ENCODE results near the gene ADAM8. TPM values are rescaled to one million over a fixed set of nuclear protein-coding genes. Genes with fewer than 3 reads are reported as not detected.

ADAM8 gene
- total RNA-seq, 1 experiment from 2014 or later, result 3.7 TPM

GRCh38 chr10:133226251-133226808, 50.3 kb downstream of the ADAM8 start:
- ATAC-seq, result no peak; the same call in 1 of the 2 replicates

GRCh38 chr10:133225707-133226191, 50.9 kb downstream of the ADAM8 start:
- POLR2A ChIA-PET, result no interaction called here

More at GRCh38 chr10:133226251-133226808, 50.3 kb downstream of the ADAM8 start:
- peaks cover 3% of the 10 kb centered on the region; the same call in 1 of the 2 replicates for H3K27me3 ChIP-seq (ENCODE audit: control insufficient read depth, insufficient read depth, low read length)
- no peaks in the 10 kb centered on the region for H3K36me3 ChIP-seq (ENCODE audit: control insufficient read depth, insufficient read depth, low read length)
- H3K9me3 ChIP-seq (ENCODE audit: control insufficient read depth, insufficient read depth, low read depth, low read length), result no peaks in the 10 kb centered on the region
- intact Hi-C loops (cut with micrococcal nuclease; ENCODE audit: unreplicated experiment) (no loop called here), in situ Hi-C loops (cut with HindIII; ENCODE audit: low pct_unique_long_range_greater_than_20kb, low sequenced_read_pairs) (no loop called here)
- no peaks in the 10 kb centered on the region for H3K4me1 ChIP-seq (ENCODE audit: control insufficient read depth, insufficient read depth, low read length)
- BruUV-seq (replicated peaks), result no TSS peak
- no peak overlapping the region for H3K27ac ChIP-seq (ENCODE audit: low read length)
- CTCF ChIA-PET, result no interaction called here
- DNase-seq (ENCODE audit: low read depth, low spot score), result no peak
- no peak for TF ChIP-seq SIN3A (IDR thresholded peaks at IDR 0.05; ENCODE audit: borderline replicate concordance, insufficient read depth, low read depth, low read length)
- TF ChIP-seq CTCF (IDR thresholded peaks at IDR 0.05), result no peak
- no peak for TF ChIP-seq TCF7L2 (IDR thresholded peaks at IDR 0.05; ENCODE audit: low read depth, low read length)
- no peak for TF ChIP-seq POLR2AphosphoS5 (IDR thresholded peaks at IDR 0.05; ENCODE audit: low read depth, low read length)
- TF ChIP-seq REST (IDR thresholded peaks at IDR 0.05; ENCODE audit: insufficient read depth in 1 of 2, low read depth in 2 of 2, low read length in 1 of 2), result no peak
- no peak overlapping the region for H3K4me3 ChIP-seq (ENCODE audit: low read depth in 2 of 2, low read length in 2 of 2)
- POLR2A ChIA-PET, result no interaction called here

More at GRCh38 chr10:133225707-133226191, 50.9 kb downstream of the ADAM8 start:
- Histone ChIP-seq H3K27me3 (ENCODE audit: control insufficient read depth, insufficient read depth, low read length) (peaks cover 3% of the 10 kb centered on the region; the same call in 1 of the 2 replicates), H3K9me3 (ENCODE audit: control insufficient read depth, insufficient read depth, low read depth, low read length) (no peaks in the 10 kb centered on the region), H3K4me3 (ENCODE audit: low read depth in 2 of 2, low read length in 2 of 2) (no peak overlapping the region), H3K36me3 (ENCODE audit: control insufficient read depth, insufficient read depth, low read length) (no peaks in the 10 kb centered on the region), H3K27ac (ENCODE audit: low read length) (no peak overlapping the region), H3K4me1 (ENCODE audit: control insufficient read depth, insufficient read depth, low read length) (no peaks in the 10 kb centered on the region)
- CTCF ChIA-PET, result no interaction called here
- in situ Hi-C loops (cut with HindIII; ENCODE audit: low pct_unique_long_range_greater_than_20kb, low sequenced_read_pairs) (no loop called here), intact Hi-C loops (cut with micrococcal nuclease; ENCODE audit: unreplicated experiment) (no loop called here)
- TF ChIP-seq CTCF (IDR thresholded peaks at IDR 0.05) (no peak), TCF7L2 (IDR thresholded peaks at IDR 0.05; ENCODE audit: low read depth, low read length) (no peak)
- no TSS peak for BruUV-seq (replicated peaks)
- no peak for DNase-seq (ENCODE audit: low read depth, low spot score)
- no peak for ATAC-seq
